Pons (tissue), 1 donor: Measurements from ENCODE around the gene AIFM3.

Source experiments
- DNase-seq: peaks from one replicate; pipeline ENCODE4 v3.0.0-alpha.2; 2016; ENCODE audit warnings: low spot score

Gene AIFM3

DNA sequence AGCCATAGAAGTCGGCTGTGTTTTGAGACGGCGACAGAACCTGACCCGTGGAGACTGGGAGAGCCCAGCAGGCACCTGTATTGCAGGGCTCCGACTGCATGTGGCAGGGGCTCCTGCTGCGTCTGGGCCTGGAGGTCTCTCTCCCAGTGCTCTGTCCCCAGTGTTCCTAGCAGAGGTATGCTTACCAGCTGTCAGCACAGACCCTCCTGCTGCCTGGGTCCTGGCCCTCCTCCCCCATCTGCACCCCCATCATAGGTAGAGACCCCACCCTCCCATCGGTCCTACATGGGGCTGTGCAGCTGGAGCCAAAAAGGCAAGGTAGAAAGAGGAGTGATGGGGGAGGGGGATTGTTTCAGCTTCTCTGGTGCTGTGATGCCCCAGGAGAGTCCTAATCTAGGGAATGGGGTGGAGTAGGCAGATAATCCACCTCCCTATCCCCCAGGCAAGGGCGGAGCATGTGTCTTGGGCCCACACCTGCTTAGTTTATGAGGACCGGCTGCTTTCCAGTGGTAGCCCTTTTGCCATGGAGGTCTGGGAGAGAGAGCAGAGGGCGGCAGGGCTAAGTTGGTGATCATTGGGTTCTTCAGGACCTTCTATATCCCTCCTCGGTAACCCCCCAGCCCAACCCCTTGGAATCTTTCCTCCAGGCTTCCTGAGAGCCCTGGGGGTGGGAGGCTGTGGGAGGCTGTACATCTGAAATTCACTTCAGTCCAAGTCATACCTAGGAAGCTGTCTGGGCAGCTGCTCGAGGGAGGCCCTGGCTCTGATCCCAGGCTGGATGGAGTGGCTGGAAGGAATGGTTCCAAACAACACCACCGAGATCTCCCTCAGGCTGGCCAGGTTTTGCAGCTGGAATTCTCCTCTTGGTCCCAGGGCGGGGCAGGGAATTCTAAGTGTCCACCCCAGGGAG is 60.0 kb downstream of the AIFM3 start:
- DNase-seq = no peak

DNA sequence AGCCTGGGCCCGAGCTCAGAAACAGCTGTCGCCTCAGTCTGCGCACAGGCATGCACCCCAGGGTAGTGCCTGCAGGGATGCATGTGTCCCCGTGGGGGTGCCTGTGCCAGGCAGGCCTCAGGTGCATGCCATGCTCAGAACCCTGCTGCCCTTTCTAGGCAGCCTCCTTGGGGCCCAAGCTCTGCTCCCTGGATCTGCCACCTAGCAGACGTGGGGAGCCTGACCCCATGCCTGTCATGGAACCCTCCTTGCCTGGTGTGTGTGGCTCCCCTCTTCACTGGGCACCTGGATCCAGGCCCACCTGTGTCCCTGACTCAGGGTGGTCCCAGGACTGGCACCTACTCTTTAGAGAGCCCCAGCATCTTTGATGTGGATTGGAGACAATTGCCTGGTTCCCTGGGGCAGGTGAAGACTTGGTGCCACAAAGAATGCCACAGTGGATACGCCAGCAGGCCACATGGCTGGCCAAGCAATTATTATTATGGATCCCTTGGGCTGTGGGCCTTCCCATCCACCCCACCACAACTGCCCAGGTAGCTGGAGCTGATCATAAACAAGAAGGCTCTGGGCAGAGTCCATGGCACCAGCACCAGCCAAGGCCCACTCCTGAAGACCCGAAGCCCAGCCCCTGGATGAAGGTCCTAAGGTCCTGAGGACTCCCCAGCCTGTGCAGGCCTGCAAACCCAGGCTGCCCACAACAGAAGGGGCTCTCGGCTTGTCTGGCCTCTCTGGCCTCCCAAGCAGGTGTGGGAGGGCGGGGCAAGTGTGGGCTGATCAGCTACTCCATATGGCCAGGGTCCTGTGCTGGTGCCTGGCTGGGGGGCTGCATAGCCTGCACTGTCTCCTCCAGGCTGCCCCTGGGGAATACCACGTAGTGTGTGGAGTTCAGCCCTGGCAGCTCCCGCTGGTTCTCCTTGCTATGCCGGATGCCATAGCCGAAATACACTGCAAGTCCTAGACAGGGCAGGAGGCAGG is 61.5 kb downstream of the AIFM3 start:
- no peak for DNase-seq

- no peak for DNase-seq
Observed at GRCh38 chr22:21029486-21030025, 62.5 kb downstream of the AIFM3 start.

DNA sequence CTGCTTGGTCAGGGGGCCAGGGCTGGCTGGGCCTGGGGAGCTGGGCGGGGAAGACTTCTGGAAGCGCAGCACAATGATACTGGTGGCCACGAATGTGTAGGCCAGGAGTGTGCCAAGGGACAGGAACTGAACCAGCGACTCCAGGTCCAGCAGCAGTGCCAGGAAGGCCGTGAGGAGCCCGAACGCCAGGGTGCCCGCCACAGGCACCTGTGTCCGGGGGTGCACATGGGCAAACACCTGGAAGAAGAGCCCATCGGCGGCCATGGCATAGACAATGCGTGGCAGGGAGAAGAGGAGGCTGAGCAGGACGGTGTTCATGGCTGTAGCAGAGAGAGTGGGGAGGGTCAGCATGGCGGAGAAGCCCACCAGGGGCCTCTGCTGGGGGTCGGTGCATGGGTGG is 63.0 kb downstream of the AIFM3 start:
- no peak for DNase-seq
